HG02642 (cell line): Measurements from ENCODE around the gene IL1R1.
A peak's percentile ranks its signal among the peaks of the same experiment; 100 is the strongest.
"Not testable (repeated sequence)": the region's sequence is repeated elsewhere in the genome, so short reads cannot be mapped to it uniquely, and the experiment has no call there.

ENCODE experiments used
- ATAC-seq: cut with Tn5 transposase; IDR thresholded peaks from one replicate; pipeline ENCODE4 v1.9.1; 2021; ENCODE audit warnings: mild to moderate bottlenecking; ENCODE audit not compliant: unreplicated experiment, poor library complexity

The IL1R1 gene, protein sequence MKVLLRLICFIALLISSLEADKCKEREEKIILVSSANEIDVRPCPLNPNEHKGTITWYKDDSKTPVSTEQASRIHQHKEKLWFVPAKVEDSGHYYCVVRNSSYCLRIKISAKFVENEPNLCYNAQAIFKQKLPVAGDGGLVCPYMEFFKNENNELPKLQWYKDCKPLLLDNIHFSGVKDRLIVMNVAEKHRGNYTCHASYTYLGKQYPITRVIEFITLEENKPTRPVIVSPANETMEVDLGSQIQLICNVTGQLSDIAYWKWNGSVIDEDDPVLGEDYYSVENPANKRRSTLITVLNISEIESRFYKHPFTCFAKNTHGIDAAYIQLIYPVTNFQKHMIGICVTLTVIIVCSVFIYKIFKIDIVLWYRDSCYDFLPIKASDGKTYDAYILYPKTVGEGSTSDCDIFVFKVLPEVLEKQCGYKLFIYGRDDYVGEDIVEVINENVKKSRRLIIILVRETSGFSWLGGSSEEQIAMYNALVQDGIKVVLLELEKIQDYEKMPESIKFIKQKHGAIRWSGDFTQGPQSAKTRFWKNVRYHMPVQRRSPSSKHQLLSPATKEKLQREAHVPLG

DNA sequence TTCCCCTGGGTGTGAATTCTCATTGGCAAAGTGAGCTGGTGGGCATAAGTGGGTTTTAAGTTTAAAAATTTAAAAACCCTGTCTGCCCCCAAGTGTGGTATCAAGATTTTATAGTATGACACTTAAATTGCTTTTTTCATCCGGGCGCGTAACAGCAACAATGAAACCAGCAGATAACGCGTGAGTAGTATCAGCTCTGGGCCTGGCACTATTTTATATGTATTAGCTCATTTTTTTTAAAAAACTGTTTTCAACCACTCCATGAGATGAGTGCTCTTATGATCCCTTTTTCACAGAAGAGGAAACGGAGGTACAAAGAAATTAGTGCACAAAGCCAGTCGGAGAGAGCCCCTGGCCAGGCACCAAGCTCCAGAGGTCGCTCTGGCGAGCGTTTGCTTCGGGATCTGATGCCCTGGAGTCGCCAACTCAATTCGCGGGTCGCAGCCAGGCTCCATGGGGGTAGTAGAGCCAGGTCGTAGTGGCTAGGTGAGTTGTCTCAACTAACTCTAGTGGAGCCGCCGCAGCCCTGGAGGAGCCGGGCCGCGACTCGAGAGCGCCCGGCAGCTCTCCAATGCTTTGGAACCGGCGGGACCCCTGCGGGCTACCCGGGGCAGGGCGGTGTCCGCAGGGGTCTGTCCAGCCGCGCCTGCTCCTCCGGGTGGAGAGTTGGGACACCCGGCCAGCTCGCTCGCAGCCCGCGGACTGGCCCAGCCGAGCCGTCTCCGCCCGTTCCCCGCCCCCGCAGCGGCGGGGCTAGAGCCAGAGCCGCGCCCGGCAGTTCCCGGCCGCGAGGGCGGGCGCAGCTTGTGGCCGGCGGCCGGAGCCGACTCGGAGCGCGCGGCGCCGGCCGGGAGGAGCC is at the start of gene IL1R1:
TSS of gene IL1R1 (plus strand) at position 777 of the 859 bp plus-strand sequence. CDS start 14,979 bp downstream, outside the sequence.
- ATAC-seq: no peak

DNA sequence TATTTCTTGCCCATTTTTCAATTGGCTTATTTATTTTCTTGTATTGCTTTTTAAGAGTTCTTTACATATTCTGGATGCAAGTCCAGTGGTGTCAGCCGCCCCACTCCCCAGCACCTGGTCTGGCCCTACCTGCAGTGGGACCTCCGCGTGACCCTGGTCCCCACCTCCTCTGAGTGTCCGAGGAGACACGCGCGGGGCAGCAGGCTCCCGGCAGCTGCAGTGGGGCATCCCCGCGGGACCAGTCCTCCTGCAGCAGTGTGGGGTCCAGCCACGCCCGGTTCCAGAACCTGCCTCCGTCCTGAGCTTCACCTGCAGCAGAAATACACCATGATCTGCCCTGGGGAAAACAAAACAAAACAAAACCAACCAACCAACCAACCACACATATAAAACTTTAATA is 48.9 kb upstream of the IL1R1 start:
- no peak for ATAC-seq

DNA sequence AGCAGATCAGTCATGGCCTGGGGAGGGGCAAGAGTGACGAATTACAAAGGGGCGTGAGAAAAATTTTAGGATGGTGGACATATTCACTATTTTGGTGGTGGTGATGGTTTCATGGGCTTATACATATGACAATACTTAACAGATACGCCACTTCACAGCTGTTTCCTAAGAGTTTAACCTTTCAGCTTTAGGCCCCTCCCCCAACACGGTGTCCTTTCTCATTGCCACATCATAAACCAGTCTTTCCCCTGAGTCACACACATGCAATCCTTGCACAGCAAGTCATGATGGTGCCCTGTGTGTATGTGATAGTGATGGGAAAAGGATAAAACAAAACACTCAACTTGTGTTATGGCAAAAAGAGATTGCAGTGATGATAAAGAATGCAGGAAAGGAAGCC is 47.6 kb upstream of the IL1R1 start:
- ATAC-seq: no peak

DNA sequence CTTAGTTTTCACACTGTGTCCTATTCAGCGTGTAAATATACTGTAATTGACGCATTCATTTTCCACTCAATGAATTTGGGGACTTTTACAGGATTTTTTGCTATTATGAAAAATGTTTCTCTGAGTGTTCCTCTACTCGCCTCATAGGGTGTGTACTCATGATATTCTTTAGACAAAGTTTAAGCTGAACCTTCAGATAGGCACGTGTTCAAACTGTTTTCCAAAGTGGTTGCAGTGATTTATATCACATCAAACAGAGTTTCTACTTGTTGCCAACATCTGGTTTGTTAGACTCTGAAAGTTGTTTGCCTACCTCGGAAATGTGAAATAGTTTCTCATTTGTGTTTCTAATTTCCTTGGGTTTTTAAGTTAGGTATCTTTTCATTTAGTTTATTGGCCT is 46.4 kb upstream of the IL1R1 start:
- ATAC-seq: no peak

DNA sequence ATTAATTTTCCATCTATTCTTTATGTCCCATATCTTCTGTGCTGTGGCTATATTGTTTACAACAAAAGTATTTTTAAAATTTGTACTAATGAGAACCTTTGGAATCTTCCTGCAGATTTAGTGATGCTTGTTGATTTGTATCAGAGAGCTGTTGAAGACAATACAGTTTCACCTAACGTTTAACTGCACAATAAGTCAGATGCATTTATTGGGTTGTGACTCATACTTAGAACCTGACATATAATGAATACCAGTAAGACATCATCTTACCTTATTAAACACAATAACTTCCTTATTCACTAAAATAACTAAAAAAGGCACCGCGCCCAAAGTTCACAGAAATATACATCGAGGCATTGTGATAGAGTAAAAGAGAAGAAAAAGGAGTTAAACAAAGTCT is 43.8 kb upstream of the IL1R1 start:
- ATAC-seq: no peak

DNA sequence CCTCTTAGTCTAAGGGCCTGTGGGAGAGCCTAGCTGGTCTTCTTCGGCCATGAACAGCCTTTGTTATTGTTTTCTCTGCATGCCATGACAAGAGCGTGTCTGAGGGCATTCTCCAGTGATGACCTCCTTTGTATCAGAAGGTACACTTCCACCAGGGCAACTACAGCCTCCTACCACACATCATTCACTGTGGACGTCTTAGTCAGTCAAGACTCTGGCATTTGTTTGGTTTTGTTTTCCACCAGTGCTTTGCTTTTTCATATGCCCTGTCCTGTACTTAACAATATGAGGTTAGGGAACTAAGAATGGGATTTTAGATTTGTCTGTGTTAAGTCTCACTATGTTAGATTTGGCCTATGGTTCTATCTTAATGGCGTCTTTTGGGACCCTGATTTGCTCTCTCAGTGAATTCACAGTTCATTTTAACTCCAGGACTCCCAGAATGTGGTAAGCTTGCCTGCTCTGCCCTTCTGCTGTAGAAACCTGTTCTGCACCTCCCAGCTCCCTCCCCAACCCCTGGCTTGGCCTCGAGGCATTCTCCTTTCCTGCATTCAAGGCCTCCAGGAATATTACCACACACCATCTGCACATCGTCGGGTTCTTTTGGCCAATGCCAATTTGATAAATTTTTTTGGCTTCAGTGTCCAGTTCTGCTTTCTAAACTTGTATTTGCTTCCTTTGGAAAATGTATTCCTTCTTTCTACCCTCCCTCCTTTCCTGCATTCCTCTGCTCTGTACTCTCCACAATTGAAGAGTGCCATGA is 42.8 kb upstream of the IL1R1 start:
- no peak for ATAC-seq

DNA sequence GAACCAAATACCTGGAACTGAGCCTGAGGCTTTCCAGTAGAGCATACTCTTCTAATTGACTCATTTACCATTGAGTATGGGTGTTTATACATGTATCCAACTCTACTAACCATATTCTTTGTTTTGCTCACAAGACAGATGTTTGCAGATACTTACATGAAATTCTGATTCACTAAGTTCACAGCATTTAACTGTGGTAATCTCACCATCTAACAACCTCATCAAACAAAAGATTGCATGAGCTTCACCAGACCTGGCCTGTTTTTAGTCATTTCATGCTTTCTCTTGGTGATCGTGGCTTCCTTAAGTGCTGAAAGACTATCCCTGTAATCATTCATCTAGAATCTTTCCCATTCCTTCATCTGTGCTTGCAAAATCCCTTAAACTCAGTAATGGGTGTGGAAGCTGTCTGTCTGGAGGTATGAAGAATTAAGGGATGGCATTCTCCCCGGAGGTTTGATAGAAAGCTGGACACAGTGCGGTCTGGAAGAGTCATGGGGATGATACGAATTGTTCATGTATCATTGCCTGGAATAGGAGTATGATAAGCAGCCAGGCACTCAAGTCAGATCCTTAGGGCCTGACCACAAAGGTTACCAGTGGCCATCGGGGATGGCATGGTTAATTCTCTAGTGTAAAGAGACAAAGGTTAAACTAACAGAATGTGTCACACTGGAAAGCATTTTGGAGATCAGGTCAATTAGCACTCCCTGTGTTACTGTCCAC is 42.0 kb upstream of the IL1R1 start:
- ATAC-seq: no peak

DNA sequence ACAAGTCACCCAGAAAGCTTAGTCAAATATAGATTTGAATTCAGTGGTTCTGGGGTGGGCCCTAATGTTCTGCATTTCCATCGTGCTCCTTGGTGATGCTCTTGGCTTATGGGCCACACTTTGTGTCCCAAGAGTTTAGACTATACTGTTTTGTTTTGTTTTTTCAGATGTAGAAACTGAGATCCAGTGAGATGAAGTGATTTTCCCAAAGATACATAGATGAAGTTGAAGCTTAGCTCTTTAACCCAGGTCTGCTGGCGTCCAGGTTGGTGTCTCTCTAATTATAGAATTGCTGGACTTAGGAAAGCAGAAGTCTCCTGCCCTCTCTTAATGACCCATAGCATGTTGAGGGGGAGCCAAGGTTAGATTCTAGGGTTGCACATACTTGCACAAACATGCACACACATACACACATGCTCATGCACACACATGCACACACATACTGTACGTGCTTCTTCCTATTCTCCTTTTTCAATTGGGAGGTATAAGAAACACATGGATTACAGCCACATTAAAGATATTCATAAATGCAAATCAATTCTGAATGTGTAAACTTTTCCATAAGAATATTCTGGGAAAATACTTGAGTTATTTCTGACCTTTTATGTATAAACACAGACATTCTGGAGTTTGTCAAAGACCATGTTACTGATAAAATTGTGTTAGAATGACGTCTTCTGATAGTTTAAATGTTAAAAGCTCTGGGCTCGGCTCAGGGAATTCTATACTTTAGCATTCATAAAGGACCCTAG is 41.3 kb upstream of the IL1R1 start:
- ATAC-seq: no peak

DNA sequence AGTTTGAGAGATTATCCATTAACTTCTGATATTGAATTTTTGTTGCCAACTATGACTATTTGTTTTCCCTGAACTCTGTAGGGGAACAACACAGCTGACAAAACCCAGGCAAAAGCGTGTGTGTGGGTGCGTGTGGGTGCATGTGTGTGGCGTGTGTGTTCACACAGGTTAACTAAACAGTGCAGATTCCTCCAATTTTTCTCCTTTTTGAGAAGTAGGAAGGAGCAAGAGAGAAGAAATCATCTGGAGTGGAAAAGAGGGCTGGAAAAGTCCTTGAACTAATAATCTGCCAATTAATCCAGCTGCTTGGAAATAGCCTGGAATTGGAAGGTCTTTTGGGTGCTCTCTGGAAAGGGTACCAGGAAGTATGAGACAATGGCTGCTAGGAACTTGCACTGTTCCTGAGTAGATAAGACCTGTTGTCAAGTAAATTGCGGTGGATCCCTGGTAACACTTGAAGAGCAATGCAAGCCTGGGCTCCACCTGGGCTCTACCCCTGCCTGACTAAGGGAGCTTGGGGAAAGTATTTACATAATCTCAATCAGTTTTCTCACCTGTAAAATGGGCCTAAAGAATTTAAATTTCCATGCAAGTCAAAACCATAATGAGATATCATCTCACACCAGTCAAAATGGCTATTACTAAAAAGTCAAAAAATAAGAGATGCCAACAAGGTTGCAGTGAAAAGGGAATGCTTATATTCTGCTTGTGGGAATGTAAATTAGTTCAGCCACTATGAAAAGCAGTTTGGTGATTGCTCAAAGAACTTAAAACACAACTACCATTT is 40.5 kb upstream of the IL1R1 start:
- no peak for ATAC-seq

DNA sequence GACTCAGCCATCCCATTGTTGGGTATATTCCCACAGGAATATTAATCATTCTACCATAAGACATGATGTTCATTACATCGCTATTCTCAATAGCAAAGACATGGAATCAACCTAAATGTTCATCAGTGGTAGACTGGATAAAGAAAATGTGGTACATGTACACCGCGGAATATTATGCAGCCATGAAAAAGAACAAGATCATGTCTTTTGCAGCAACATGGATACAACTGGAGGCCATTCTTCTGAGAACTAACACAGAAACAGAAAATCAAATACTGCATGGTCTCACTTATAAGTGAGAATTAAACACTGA is 40.0 kb upstream of the IL1R1 start:
- ATAC-seq: not testable (repeated sequence)

DNA sequence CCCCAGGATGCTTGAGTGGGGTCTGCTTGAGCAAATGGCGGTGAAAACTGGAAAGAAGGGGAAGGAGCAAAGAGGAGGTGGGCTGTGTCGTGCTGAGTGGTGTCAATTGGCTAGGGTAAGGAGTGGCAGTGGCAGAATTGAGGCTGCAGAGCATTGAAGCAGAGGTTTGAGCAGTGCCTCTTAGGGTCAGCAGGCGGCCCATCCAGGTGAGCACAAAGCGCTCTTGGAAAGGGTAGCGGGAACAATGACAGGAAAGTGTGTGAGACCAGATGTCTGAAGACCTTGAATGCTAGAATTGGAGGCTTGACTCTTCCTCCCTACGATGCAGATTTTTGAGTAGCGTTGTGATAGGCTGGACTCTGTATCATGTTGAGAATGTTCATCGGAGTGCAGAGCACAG is 39.3 kb upstream of the IL1R1 start:
- ATAC-seq: no peak

DNA sequence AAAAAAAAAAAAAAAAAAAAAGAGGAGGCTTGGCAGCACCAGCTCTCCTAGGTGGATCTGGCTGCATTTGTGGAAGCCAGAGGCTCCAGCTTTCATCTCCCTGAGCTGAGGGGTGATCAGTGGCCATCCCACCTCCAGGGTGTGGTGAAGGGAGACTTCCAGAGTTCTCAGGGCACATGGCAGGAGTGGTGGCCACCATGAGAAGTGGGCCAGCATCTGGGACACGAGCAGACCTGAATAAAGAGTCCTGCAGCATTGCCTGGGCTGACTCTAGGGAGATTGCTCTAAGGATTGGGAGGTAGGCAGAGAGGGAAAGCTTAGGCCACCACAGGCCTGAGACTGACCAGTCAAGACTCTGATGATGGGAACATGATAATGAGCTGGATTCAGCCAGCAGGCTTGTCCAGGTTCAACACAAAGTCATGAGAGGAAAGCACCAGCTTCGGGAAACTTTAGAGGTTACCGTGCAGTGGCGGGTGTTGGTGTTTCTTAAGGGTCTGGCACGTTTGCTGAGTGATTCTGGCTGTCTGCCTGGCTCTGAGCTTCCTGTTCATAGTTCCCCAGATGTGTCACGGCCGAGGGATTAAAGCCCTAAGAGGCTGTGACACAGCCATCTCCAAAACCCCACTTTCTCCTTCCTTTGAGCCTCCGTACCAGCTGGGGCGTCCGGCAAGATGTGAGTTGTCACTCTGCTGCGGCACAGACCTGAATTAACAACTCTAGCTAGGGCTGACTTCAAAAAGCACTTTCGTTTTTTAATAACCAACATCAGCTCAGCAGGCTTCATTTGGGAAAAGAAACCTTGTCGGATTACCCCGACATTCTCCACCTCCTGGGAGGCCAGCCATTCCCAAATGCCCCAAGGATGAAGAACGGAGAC is 38.3 kb upstream of the IL1R1 start:
- ATAC-seq: peak; percentile 84

DNA sequence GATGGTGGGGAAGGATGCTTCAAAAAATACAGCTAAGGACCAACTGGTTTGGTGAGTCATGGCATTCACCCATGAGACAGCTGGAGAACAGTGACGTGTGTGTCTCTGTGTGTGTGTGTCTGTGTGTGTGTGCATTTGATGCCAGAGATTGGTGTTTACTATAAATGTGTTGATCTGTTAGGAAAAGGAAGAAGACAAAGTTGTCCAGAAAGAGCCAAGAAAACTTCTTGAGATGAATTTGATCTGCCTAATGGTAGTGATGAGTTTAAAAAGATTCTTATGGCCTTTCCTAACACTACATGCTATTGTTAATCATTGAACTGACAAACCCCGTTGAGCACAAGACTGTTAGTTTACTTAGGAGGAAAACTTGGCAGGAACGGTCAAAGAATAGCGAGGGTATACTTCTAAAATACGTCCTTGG is 36.4 kb upstream of the IL1R1 start:
- no peak for ATAC-seq

DNA sequence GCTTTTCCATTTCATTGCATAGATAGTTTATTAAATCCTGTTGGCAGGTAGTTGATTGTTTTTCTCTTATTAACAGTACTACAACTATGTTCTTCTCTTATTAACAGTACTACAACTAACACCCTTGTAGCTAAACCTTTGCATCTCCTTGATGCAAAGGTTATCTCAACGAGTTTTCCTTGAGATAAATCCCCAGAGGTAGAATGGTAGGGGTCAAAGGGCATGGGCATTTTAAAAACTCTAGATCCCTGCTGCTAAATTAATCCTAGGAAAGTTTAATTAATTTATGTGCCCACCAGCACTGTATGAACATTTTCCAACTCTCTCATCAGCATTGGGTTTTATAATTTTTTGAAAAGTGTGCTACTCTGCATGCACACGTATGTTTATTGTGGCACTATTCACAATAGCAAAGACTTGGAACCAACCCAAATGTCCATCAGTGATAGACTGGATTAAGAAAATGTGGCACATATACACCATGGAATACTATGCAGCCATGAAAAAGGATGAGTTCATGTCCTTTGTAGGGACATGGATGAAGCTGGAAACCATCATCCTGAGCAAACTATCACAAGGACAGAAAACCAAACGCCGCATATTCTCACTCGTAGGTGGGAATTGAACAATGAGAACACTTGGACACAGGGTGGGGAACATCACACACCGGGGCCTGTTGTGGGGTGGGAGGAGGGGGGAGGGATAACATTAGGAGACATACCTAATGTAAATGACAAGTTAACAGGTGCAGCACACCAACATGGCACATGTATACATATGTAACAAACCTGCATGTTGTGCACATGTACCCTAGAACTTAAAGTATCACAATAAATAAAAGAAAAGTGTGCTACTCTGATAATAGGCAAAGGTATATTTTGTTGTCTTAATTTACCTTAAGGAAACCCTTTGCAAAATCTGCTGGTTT is 35.5 kb upstream of the IL1R1 start:
- not testable (repeated sequence) for ATAC-seq

DNA sequence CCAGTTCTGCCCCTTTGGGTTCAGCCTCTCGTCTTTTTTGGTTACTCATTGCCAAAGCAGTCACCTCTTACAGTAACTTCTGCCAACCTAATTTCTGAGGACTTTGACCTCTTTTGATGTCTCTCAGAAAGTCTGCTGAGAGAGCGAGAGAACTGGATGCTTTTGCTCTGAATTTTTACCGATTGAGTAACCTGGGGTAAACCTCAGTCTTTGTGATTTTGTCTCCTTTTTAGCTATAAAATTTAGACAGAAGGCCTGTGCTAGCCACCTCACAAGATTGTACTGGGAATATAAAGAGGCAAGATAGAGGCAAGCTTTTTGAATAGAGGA is 34.8 kb upstream of the IL1R1 start:
- ATAC-seq: no peak

DNA sequence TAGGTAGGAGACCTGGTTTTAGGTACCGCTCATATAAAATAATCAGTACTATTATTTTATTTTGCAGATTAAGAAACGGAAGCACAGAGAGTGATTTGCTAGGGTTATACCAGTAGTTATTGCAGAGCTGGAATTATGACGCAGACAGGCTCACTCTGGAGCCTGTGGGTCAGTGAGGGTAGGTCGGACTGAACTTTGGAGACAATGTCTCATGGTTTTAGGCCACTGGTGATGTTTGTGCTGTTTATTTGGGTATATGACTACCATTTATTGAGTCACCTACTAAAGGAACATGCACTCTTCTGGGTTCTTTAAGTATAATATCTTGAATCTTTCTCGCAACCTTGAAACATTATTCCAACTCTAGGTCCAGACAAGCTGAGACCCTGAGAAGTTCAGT is 33.5 kb upstream of the IL1R1 start:
- ATAC-seq: no peak

DNA sequence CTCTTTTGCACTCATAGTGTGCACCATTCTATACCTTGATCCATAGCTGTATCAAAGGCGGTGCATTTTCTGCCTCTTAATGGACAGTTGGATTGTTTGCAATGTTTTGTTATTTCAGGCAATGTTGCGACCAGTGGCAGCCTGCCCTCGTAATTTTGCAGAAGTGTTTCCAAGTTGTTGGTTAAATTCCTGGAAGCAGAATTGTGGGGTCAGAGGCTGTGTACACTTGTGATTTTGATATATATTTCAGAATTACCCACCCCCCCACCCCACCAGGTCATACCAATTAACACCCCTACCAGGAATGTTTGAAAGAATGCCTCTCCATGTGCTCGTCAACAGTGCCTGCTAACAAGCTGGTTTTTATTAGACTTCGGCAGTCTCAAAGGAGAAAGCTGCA is 32.4 kb upstream of the IL1R1 start:
- no peak for ATAC-seq
